Mucosa of rectum (tissue), 2 donors: Measurements from ENCODE around the gene CTTN.

ENCODE experiments used
- H3K27ac ChIP-seq, 2 donors: one replicate each; pipeline ENCODE4 v1.7.0; 2013; ENCODE audit warnings: inconsistent platforms in 2 of 2, low read depth in 2 of 2, low read length in 2 of 2
- H3K27me3 ChIP-seq, 2 donors: one replicate each; pipeline ENCODE4 v1.7.0; 2013; ENCODE audit warnings: low read length in 2 of 2; ENCODE audit not compliant: control insufficient read depth in 2 of 2, insufficient read depth in 2 of 2
- H3K36me3 ChIP-seq, 2 donors: one replicate each; pipeline ENCODE4 v1.7.0; 2013; ENCODE audit warnings: low read length in 2 of 2; ENCODE audit not compliant: control insufficient read depth in 2 of 2, insufficient read depth in 2 of 2
- H3K4me1 ChIP-seq, 2 donors: one replicate each; pipeline ENCODE4 v1.7.0; 2013; ENCODE audit warnings: low read length in 2 of 2, mild to moderate bottlenecking in 1 of 2; ENCODE audit not compliant: control insufficient read depth in 2 of 2, insufficient read depth in 2 of 2
- H3K4me3 ChIP-seq, 2 donors: one replicate each; pipeline ENCODE4 v1.7.0; 2013; ENCODE audit warnings: low read length in 2 of 2
- H3K9ac ChIP-seq, 2 donors: one replicate each; pipeline ENCODE4 v1.7.0; 2013; ENCODE audit warnings: low read length in 2 of 2, low read depth in 1 of 2, mild to moderate bottlenecking in 1 of 2
- H3K9me3 ChIP-seq, 2 donors: one replicate each; pipeline ENCODE4 v1.7.0; 2013; ENCODE audit warnings: low read length in 2 of 2; ENCODE audit not compliant: control insufficient read depth in 2 of 2
- donor health status: healthy.
- donor health status: Normal muscosa, but diverticular disease.

CTTN gene

DNA sequence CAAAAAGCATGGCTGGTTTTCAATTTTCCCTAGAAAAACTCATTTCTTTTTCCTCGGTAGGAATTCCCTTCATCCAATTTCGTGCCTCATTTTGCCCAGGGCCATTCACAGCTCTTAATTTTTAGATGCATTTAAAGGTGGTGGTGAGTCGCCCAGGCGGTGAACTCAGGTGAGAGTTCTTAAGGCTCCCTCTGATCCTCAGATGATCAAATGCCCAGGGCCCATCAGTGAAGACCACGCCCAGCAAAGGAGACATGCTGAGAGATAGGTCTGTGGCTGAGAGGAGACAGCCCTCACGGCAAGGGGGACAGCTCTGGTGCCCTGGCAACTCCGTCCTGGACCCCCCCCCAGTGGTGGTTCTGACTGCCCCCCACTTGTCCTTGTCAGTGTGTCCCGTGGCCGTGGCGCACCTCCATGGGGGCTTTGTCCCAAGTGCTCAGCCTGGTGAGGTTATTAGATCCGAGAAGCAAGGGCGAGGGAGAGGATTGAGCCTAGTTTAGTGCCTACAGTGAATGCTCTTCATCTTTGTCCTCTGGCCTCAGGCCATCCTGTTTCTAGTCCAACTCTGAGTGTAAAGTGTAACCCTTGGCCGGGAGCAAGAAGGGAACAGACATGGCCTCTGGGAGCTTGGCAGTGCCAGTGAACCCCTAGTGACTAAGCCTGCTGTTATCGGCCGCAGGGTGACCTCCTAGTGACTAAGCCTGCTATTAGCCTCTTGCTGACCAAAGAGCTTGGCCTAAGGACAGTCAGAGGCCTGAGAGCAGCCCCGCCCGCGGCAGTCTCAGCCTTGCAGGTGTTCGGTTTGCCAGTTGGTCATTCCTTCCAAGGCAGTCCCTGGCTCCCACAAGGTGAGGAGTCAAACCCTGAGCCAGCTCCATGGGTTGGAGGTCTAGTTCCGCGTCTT lies 83.5 kb downstream of the CTTN start:
- H3K4me1 ChIP-seq, result no peaks in the 10 kb centered on the region
- no peak overlapping the region for H3K9ac ChIP-seq
- H3K27me3 ChIP-seq, result no peaks in the 10 kb centered on the region
- H3K4me3 ChIP-seq, result no peak overlapping the region
- peaks cover 0 to 3% of the 10 kb centered on the region in 2 donors for H3K36me3 ChIP-seq
- H3K9me3 ChIP-seq, result no peaks in the 10 kb centered on the region
- no peak overlapping the region for H3K27ac ChIP-seq

DNA sequence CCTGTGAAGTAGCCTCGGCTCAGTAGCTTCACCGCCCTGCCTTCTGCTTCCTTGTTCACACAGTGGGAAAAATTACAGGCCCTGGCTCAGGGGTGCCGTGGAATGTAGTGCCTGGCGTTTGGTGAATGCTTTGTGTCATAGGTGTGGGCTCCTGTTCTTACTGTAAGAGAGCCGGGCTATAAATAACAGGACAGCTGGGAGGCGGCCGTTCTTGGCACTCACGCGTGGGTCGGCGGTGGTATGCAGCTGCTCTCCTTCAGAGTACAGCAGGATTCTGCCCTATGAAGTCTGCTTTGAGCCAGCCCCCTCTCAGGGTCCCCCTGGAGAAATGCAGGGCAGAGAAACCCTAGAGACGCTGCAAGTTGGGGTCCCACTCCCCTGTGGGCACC lies 84.2 kb downstream of the CTTN start:
- Histone ChIP-seq H3K27ac (no peak overlapping the region), H3K9ac (no peak overlapping the region)

DNA sequence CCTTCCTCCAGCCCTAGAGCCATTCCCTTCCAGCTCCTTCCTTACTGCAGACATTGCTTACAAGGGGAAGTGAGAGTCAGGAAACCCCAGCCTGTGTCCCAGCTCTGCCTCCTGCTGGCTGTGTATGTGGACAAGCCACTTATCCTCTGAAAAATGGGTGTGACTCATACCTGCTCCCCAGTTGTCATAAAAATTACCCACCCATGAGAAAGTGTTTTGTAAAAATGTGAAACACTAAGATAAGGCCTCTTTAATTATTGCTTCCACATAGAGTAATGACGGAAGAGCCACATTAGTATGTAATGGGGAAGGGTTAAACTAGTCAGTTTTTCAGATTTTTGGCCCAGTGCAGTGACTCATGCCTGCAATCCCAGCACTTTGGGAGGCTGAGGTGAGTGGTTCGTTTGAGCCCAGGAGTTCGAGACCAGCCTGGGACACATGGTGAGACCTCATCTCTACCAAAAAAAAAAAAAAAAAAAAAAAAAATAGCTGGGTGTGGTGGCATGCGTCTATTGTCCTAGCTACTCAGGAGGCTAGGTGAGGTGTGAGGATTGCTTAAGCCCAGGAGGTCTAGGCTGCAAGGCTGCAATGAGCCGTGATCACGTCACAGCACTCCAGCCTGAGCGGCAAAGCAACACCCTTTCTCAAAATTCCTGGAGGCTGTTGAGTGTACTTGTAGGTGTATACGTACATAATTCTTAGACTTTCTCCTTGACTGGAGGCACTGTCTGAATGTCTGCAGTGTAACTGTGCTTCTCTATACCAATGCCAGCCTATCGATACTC lies 84.9 kb downstream of the CTTN start:
- H3K4me3 ChIP-seq, result no peak overlapping the region
- H3K4me1 ChIP-seq, result no peaks in the 10 kb centered on the region
- H3K9me3 ChIP-seq, result no peaks in the 10 kb centered on the region
- H3K9ac ChIP-seq, result no peak overlapping the region
- no peak overlapping the region for H3K27ac ChIP-seq
- H3K27me3 ChIP-seq, result no peaks in the 10 kb centered on the region
- H3K36me3 ChIP-seq, result peaks cover 0 to 5% of the 10 kb centered on the region in 2 donors

More for the DNA sequence above, 84.2 kb downstream of the CTTN start:
- Histone ChIP-seq H3K4me1 (no peaks in the 10 kb centered on the region), H3K27me3 (no peaks in the 10 kb centered on the region), H3K9me3 (no peaks in the 10 kb centered on the region), H3K4me3 (no peak overlapping the region), H3K36me3 (peaks cover 0 to 3% of the 10 kb centered on the region in 2 donors)

DNA sequence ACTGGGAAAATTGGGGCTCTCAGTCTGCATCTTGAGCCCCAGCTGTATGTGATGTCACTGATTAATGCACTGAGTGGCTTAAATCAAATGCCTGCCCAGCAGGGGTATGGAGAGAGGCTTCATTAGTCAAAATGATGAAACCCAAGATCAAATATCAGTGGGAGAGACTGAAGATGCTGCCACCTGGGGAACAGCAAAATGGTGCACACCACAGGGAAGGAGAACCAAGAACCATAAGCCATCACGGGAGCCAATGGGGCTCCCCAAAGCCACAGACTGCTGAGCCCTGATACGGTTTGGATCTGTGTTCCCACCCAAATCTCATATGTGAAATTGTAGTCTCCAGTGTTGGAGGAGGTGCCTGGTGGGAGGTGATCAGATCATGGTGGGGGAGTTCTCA lies 85.6 kb downstream of the CTTN start:
- Histone ChIP-seq H3K4me3 (no peak overlapping the region), H3K36me3 (peaks cover 0 to 5% of the 10 kb centered on the region in 2 donors), H3K4me1 (no peaks in the 10 kb centered on the region), H3K27ac (no peak overlapping the region), H3K9ac (no peak overlapping the region), H3K27me3 (no peaks in the 10 kb centered on the region), H3K9me3 (no peaks in the 10 kb centered on the region)

GRCh38 chr11:70485326-70486025 lies 87.1 kb downstream of the CTTN start:
- Histone ChIP-seq H3K36me3 (peaks cover 0 to 5% of the 10 kb centered on the region in 2 donors), H3K27ac (no peak overlapping the region), H3K9ac (no peak overlapping the region), H3K27me3 (no peaks in the 10 kb centered on the region), H3K4me1 (no peaks in the 10 kb centered on the region), H3K4me3 (no peak overlapping the region), H3K9me3 (no peaks in the 10 kb centered on the region)

DNA sequence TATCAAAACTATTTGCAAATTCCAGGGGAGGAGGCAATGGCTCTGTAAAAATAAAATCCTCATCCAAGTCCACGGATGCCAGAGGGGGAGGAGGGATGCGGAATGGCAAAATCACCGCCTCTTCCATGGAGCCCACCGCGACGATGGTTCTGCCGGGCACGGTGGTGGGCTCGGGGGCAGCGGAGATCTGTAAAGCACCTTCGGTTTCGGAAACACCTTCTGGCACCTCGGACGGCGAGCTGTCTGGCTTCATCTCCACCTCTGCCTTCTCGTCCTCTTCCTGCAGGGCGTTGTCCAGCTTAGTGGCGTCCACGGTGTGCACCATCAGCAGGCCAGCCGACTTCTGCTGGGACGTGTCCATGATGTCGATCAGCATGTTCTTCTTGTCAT lies 87.7 kb downstream of the CTTN start:
- Histone ChIP-seq H3K4me1 (no peaks in the 10 kb centered on the region), H3K9me3 (peaks cover 0 to 2% of the 10 kb centered on the region in 2 donors)

More for the DNA sequence above, 87.7 kb downstream of the CTTN start:
- no peak overlapping the region for H3K4me3 ChIP-seq
- no peaks in the 10 kb centered on the region for H3K27me3 ChIP-seq
- H3K9ac ChIP-seq, result no peak overlapping the region
- H3K36me3 ChIP-seq, result peaks cover 0 to 5% of the 10 kb centered on the region in 2 donors
- no peak overlapping the region for H3K27ac ChIP-seq
